IPS-NIHi7 (cell line): ENCODE measurements around the gene STK32C.

Experiments
- DNase-seq: peaks from one replicate; pipeline ENCODE4 v3.0.0; 2012; ENCODE audit warnings: mixed read lengths; ENCODE audit errors: extremely low spot score

STK32C gene

GRCh38 chr10:132199268-132199853, 108.4 kb downstream of the STK32C start:
- no peak for DNase-seq

GRCh38 chr10:132198381-132199181, 109.2 kb downstream of the STK32C start:
- DNase-seq = no peak

- DNase-seq = no peak
Measured at GRCh38 chr10:132198068-132198370, 109.7 kb downstream of the STK32C start.

- no peak for DNase-seq
Measured at GRCh38 chr10:132197271-132198067, 110.3 kb downstream of the STK32C start.

- no peak for DNase-seq
Measured at GRCh38 chr10:132196178-132197113, 111.3 kb downstream of the STK32C start.

GRCh38 chr10:132195366-132196075, 112.2 kb downstream of the STK32C start:
- DNase-seq = no peak

- no peak for DNase-seq
Measured at GRCh38 chr10:132194726-132195125, 113.0 kb downstream of the STK32C start.

GRCh38 chr10:132193907-132194552, 113.7 kb downstream of the STK32C start:
- DNase-seq = peak; percentile 55

- no peak for DNase-seq
Measured at GRCh38 chr10:132192991-132193665, 114.6 kb downstream of the STK32C start.

- no peak for DNase-seq
Measured at GRCh38 chr10:132192076-132192975, 115.4 kb downstream of the STK32C start.

- no peak for DNase-seq
Measured at GRCh38 chr10:132189810-132190422, 117.8 kb downstream of the STK32C start.

- no peak for DNase-seq
Measured at GRCh38 chr10:132189016-132189415, 118.7 kb downstream of the STK32C start.

- DNase-seq = no peak
Measured at GRCh38 chr10:132188331-132188730, 119.4 kb downstream of the STK32C start.

GRCh38 chr10:132187430-132188138, 120.2 kb downstream of the STK32C start:
- peak; percentile 39 for DNase-seq

- DNase-seq = peak; percentile 87
Measured at GRCh38 chr10:132186488-132187429, 121.0 kb downstream of the STK32C start, which contains the start of gene DPYSL4. TSS of gene DPYSL4 (plus strand) at chr10:132186948. CDS start at chr10:132187064, 116 bp downstream.
